ENCODE measurements around the gene TTC7B. TPM values are rescaled to one million over a fixed set of nuclear protein-coding genes. Genes with fewer than 3 reads are reported as not detected.
A peak's percentile ranks its signal among the peaks of the same experiment; 100 is the strongest.

The TTC7B gene
- total and polyA plus RNA-seq, 12 donors, result 10.0 to 58.4 (median 24.7) TPM

DNA sequence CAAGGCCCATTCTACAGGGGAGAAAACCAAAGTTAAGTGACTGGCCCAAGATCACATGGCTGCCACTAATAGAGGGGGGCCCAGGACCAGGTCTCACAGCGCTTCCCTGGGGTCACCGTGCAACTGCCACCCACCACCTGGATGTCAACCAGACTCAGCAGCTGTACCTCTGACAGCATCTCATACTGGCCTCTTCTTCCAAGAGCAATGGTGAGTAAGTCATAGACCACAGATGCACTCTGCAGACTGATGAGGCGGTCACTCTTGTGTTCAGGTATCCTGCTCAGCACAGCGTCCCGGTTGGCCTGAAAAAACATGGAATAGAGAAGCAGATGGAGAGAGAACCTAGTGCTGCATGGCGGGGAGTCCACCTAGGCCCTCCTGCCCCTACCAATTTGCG lies 139.9 kb downstream of the TTC7B start:
- H3K36me3 ChIP-seq (replicated peaks in 1 of 2), result no peaks in the 10 kb centered on the region
- peak overlapping the region in 2 of 5 donors; percentile 73 to 80 for H3K27ac ChIP-seq
- DNase-seq, result no peak
- no peaks in the 10 kb centered on the region for H3K9me3 ChIP-seq (replicated peaks in 1 of 3)
- H3K4me3 ChIP-seq, result no peak overlapping the region
- no peaks in the 10 kb centered on the region for H3K27me3 ChIP-seq
- intact Hi-C loops (cut with DNase I), result no loop called here
- TF ChIP-seq, protein P1, sequence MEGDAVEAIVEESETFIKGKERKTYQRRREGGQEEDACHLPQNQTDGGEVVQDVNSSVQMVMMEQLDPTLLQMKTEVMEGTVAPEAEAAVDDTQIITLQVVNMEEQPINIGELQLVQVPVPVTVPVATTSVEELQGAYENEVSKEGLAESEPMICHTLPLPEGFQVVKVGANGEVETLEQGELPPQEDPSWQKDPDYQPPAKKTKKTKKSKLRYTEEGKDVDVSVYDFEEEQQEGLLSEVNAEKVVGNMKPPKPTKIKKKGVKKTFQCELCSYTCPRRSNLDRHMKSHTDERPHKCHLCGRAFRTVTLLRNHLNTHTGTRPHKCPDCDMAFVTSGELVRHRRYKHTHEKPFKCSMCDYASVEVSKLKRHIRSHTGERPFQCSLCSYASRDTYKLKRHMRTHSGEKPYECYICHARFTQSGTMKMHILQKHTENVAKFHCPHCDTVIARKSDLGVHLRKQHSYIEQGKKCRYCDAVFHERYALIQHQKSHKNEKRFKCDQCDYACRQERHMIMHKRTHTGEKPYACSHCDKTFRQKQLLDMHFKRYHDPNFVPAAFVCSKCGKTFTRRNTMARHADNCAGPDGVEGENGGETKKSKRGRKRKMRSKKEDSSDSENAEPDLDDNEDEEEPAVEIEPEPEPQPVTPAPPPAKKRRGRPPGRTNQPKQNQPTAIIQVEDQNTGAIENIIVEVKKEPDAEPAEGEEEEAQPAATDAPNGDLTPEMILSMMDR (IDR thresholded peaks at IDR 0.05), result no peak
- TF ChIP-seq POLR2A (IDR thresholded peaks at IDR 0.05), result no peak
- 82 to 96% (median 89%) methylated on average over 6 to 7 of the region's 7 CpGs for WGBS, 4 donors
- H3K4me1 ChIP-seq (replicated peaks in 1 of 2), result peaks cover 3 to 31% of the 10 kb centered on the region in 2 donors

DNA sequence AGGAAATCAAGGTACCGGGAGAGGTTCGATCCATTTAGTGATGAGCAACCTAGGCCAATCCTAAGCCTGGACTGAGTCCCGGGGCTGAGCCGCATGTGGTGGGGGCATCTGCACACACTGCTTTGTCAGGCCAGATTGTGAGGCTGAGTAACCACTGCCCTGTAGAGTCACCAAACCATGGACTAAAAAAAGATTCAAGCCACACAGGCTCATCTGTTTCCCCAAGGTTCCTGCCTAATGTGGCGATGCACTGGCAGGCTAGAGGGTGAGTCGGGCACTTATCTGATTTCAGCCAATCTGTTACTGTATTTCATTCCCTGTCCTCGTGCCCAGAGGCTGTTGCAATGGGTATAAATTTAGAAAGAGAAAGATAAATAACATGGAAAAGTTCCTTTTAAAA lies 140.8 kb downstream of the TTC7B start:
- Histone ChIP-seq H3K27me3 (no peaks in the 10 kb centered on the region), H3K4me3 (no peak overlapping the region), H3K27ac (peak overlapping the region; percentile 7 to 94 (median 73)), H3K9me3 (replicated peaks in 1 of 3) (no peaks in the 10 kb centered on the region), H3K36me3 (replicated peaks in 1 of 2) (no peaks in the 10 kb centered on the region), H3K4me1 (replicated peaks in 1 of 2) (peaks cover 3 to 31% of the 10 kb centered on the region in 2 donors)
- peak in 1 of 2 donors; percentile 64 for TF ChIP-seq POLR2A (IDR thresholded peaks at IDR 0.05)
- TF ChIP-seq, protein P1 (IDR thresholded peaks at IDR 0.05), result no peak
- WGBS, 4 donors, result 26 to 54% (median 34%) methylated on average over 7 of the region's 7 CpGs
- intact Hi-C loops (cut with DNase I), result no loop called here
- peak; percentile 75 to 95 (median 91) for DNase-seq

DNA sequence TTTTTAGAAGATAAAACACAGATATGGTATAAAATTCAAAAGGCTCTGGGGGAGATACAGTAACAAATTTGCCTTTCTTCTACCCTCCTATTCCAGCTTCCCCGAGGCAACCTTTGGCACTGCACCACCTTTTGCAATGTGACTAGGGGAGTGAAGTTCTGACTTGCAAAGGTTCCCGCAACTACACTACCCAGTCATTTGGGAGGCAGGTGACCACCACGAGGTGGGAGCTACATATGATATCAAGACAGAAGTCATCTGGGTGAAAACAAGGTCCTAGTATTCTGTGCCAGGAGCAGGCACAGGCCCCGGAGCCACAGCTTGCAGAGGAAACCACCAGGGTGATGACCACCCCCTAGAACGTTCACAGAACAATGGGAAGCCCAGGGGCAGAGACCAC lies 141.5 kb downstream of the TTC7B start:
- DNase-seq, result no peak
- H3K4me1 ChIP-seq (replicated peaks in 1 of 2), result peaks cover 3 to 31% of the 10 kb centered on the region in 2 donors
- intact Hi-C loops (cut with DNase I), result no loop called here
- H3K4me3 ChIP-seq, result no peak overlapping the region
- TF ChIP-seq, protein P1 (IDR thresholded peaks at IDR 0.05), result no peak
- no peak for TF ChIP-seq POLR2A (IDR thresholded peaks at IDR 0.05)
- peak overlapping the region in 4 of 5 donors; percentile 7 to 94 (median 46) for H3K27ac ChIP-seq
- H3K9me3 ChIP-seq (replicated peaks in 1 of 3), result no peaks in the 10 kb centered on the region
- WGBS, 4 donors, result 81 to 95% (median 88%) methylated on average over 5 of the region's 5 CpGs
- no peaks in the 10 kb centered on the region for H3K27me3 ChIP-seq
- H3K36me3 ChIP-seq (replicated peaks in 1 of 2), result no peaks in the 10 kb centered on the region

DNA sequence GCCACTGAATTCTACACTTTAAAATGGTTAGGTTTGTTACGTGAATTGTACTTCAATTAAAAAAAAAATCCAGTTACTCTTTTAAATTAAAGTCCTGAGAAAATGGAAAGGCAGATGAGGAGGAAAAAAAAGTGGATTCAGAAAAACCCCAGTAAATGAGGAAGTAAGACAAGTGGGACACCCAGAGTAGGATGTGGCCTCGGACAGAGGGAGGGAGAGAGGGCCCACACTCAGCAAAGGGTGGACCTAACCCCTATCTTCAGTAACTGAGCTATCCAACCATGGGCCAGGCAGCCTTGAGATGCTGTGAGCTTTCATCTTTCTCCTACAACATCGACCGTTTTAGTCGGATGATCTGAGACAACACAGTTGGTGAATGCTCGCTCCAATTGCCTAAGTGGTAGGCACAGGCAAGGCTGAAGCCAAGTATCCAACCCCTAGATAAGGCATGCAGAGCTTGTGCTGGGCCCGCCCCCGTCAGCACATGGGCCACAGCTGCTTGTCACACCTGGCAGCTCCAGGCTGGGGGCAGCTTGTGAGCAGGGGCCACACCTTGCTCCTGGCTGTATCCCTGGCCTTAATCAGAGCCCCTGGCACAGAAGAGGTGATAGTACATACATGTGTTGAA lies 142.1 kb downstream of the TTC7B start:
- TF ChIP-seq, protein P1 (IDR thresholded peaks at IDR 0.05), result no peak
- no peak for TF ChIP-seq POLR2A (IDR thresholded peaks at IDR 0.05)
- H3K36me3 ChIP-seq (replicated peaks in 1 of 2), result no peaks in the 10 kb centered on the region
- no peaks in the 10 kb centered on the region for H3K27me3 ChIP-seq
- intact Hi-C loops (cut with DNase I), result no loop called here
- no peak for DNase-seq
- H3K4me1 ChIP-seq (replicated peaks in 1 of 2), result peaks cover 3 to 31% of the 10 kb centered on the region in 2 donors
- no peaks in the 10 kb centered on the region for H3K9me3 ChIP-seq (replicated peaks in 1 of 3)
- H3K27ac ChIP-seq, result no peak overlapping the region
- 88 to 92% (median 91%) methylated on average over 6 to 8 of the region's 8 CpGs for WGBS, 4 donors
- no peak overlapping the region for H3K4me3 ChIP-seq

Measured in adrenal gland (tissue), 12 donors.